ENCODE measurements around the gene SLC26A11.

DNA sequence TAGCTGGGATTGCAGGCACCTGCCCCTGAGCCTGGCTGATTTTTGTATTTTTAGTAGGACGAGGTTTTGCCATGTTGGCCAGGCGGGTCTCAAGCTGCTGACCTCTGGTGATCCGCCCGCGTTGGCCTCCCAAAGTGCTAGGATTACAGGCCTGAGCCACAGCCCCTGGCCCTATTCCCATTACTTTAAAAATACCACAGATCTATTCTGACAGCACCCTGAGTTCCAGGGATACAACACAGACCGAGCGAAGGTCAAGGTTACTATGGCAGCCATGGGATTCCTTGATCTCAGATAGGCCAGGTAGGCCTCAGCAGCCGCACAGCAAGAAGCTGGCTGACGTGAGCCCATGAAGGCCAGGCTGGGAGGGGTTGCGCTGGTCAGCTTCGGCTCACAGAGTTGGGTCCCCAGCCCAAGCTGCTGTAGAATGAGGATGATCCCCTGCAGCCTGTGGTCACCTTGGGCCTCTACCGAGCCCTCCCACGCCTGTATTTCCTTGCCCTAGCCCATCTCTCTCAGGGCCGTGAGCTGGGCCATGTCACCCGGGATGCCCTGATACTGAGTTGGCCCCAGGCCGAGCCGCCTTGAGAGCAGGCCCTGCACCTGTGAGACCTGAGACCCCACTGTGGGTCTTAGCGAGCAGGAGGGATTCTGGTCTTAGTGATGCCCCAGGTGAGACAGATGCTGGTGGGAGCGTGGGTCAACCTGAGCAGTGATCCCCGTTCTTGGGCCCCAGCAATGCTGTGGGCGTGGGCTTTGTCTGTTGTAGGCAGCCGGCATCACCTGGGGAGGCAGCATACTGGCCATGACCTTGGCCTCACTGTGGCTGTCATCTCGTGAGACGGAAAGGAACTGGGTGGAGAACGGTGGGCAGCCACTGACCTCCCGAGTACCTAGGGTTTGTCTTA, 23.6 kb downstream of the SLC26A11 start:
- TF ChIP-seq CTCF (IDR thresholded peaks at IDR 0.05) (no peak), ZFX (IDR thresholded peaks at IDR 0.05; ENCODE audit: borderline replicate concordance) (no peak)

All from 22Rv1 (cell line).